ENCODE data around the gene ZNF3.

DNA sequence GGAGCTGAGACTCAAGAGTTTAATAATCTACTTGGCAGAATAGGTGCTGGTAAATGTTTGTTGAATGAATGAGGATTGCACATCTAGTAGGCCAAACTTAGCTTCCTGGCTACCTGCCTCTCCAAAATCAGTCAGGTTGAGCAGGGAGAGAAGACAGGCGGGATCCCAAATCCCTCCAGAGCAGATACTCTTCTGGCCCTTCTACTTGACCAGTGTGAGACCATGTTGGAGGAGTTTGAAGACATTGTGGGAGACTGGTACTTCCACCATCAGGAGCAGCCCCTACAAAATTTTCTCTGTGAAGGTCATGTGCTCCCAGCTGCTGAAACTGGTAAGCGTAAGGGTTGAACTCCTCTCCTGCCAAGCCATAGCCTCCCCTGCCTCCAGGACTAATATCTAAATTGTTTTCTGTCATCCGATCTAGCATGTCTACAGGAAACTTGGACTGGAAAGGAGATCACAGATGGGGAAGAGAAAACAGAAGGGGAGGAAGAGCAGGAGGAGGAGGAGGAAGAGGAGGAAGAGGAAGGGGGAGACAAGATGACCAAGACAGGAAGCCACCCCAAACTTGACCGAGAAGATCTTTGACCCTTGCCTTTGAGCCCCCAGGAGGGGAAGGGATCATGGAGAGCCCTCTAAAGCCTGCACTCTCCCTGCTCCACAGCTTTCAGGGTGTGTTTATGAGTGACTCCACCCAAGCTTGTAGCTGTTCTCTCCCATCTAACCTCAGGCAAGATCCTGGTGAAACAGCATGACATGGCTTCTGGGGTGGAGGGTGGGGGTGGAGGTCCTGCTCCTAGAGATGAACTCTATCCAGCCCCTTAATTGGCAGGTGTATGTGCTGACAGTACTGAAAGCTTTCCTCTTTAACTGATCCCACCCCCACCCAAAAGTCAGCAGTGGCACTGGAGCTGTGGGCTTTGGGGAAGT lies 43.0 kb upstream of the ZNF3 start:
- TF ChIP-seq BCL6 (CRISPR knock-in tag; IDR thresholded peaks at IDR 0.05) (no peak), HDAC2 (IDR thresholded peaks at IDR 0.05) (peak; percentile 17; the same call in 1 of the 2 replicates)
- TF ChIP-seq, protein P1, sequence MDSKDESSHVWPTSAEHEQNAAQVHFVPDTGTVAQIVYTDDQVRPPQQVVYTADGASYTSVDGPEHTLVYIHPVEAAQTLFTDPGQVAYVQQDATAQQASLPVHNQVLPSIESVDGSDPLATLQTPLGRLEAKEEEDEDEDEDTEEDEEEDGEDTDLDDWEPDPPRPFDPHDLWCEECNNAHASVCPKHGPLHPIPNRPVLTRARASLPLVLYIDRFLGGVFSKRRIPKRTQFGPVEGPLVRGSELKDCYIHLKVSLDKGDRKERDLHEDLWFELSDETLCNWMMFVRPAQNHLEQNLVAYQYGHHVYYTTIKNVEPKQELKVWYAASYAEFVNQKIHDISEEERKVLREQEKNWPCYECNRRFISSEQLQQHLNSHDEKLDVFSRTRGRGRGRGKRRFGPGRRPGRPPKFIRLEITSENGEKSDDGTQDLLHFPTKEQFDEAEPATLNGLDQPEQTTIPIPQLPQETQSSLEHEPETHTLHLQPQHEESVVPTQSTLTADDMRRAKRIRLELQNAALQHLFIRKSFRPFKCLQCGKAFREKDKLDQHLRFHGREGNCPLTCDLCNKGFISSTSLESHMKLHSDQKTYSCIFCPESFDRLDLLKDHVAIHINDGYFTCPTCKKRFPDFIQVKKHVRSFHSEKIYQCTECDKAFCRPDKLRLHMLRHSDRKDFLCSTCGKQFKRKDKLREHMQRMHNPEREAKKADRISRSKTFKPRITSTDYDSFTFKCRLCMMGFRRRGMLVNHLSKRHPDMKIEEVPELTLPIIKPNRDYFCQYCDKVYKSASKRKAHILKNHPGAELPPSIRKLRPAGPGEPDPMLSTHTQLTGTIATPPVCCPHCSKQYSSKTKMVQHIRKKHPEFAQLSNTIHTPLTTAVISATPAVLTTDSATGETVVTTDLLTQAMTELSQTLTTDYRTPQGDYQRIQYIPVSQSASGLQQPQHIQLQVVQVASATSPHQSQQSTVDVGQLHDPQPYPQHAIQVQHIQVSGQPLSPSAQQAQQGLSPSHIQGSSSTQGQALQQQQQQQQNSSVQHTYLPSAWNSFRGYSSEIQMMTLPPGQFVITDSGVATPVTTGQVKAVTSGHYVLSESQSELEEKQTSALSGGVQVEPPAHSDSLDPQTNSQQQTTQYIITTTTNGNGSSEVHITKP (IDR thresholded peaks at IDR 0.05; ENCODE audit: partially characterized antibody): no peak
